Esophagus squamous epithelium (tissue), 4 donors: ENCODE data around the gene ARHGAP9.

Experiments used
- POLR2A ChIP-seq, 4 donors: fragments of 450-650 bp; IDR thresholded peaks; one replicate each; pipeline ENCODE4 v1.6.1; 2017; ENCODE audit warnings: antibody characterized with exemption in 4 of 4, mild to moderate bottlenecking in 4 of 4, moderate library complexity in 3 of 4
- TF ChIP-seq, protein P1 (sequence below), 6 experiments: fragments of 450-650 bp in 4 of 6; fragments of 200-600 bp in 2 of 6; sonication (generic) in 2 of 6; IDR thresholded peaks; one replicate each; pipeline ENCODE4 v1.5.1; 2016 to 2019; ENCODE audit warnings: antibody characterized with exemption in 6 of 6, mild to moderate bottlenecking in 4 of 6, moderate library complexity in 4 of 6

DNA sequence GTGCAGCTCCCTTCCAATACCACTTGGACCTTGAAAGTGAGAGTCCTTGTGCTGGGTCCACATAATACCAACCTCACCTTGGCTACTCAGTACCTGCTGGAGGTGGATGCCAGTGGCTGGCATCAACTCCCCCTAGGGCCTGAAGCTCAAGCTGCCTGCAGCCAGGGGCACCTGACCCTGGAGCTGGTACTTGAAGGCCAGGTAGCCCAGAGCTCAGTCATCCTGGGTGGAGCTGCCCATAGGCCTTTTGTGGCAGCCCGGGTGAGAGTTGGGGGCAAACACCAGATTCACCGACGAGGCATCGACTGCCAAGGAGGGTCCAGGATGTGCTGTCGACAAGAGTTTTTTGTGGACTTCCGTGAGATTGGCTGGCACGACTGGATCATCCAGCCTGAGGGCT lies 30.3 kb downstream of the ARHGAP9 start:
- TF ChIP-seq, protein P1, sequence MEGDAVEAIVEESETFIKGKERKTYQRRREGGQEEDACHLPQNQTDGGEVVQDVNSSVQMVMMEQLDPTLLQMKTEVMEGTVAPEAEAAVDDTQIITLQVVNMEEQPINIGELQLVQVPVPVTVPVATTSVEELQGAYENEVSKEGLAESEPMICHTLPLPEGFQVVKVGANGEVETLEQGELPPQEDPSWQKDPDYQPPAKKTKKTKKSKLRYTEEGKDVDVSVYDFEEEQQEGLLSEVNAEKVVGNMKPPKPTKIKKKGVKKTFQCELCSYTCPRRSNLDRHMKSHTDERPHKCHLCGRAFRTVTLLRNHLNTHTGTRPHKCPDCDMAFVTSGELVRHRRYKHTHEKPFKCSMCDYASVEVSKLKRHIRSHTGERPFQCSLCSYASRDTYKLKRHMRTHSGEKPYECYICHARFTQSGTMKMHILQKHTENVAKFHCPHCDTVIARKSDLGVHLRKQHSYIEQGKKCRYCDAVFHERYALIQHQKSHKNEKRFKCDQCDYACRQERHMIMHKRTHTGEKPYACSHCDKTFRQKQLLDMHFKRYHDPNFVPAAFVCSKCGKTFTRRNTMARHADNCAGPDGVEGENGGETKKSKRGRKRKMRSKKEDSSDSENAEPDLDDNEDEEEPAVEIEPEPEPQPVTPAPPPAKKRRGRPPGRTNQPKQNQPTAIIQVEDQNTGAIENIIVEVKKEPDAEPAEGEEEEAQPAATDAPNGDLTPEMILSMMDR (IDR thresholded peaks at IDR 0.05): no peak
- no peak for TF ChIP-seq POLR2A (IDR thresholded peaks at IDR 0.05)
